GM12878 (cell line): ENCODE results near the gene STX1A. TPM values are rescaled to one million over a fixed set of nuclear protein-coding genes. Genes with fewer than 3 reads are reported as not detected.
A peak's percentile ranks its signal among the peaks of the same experiment; 100 is the strongest.

ENCODE experiments used
- ATAC-seq: fragments of 200-7000 bp; cut with Tn5 transposase; 3 replicates; pipeline ENCODE4 v1.9.1; 2020; ENCODE audit warnings: mild to moderate bottlenecking, moderate library complexity
- BruUV-seq: library from RNA; stranded (reverse); fragments of 400-500 nt; replicated peaks from 2 replicates; lab custom pipeline; 2021; lab: Mats Ljungman, UMichigan
- CTCF ChIA-PET: fragments of 300-600 bp; sonication (Branson Sonifier 250); formaldehyde crosslinking; extraction: SDS; loops from one replicate; lab custom pipeline; 2021; ENCODE audit warnings: inconsistent platforms; lab: Yijun Ruan, JAX
- POLR2A ChIA-PET: fragments of 350-600 bp; formaldehyde crosslinking; extraction: SDS; loops from one replicate; lab custom pipeline; 2021; ENCODE audit warnings: inconsistent platforms; lab: Charles Lee
- RAD21 ChIA-PET: fragments of 300-600 bp; sonication (Branson Sonifier 250); formaldehyde crosslinking; loops from one replicate; lab custom pipeline; 2023; ENCODE audit warnings: antibody characterized with exemption; ENCODE audit not compliant: unreplicated experiment; lab: Charles Lee
- SMC1A ChIA-PET: fragments of 300-600 bp; sonication (Branson Sonifier 250); formaldehyde crosslinking; loops from one replicate; lab custom pipeline; 2023; ENCODE audit not compliant: unreplicated experiment, uncharacterized antibody; lab: Charles Lee
- DNase-seq: peaks from one replicate; pipeline ENCODE4 v3.0.0-alpha.2; 2011; ENCODE audit warnings: low read depth, low spot score
- FAIRE-seq: peaks from 3 replicates; lab custom pipeline; 2011; peaks lifted over from hg19 to GRCh38; lab: Jason Lieb, UNC
- H2AFZ ChIP-seq: 2 replicates; pipeline ENCODE4 v1.6.0; 2011; ENCODE audit warnings: low read depth, low read length, control low read depth; ENCODE audit not compliant: control insufficient read depth
- H3K27ac ChIP-seq: 2 replicates; pipeline ENCODE4 v1.5.1; 2011; ENCODE audit warnings: control low read depth; ENCODE audit not compliant: control insufficient read depth, insufficient read depth
- H3K27me3 ChIP-seq, 2 experiments: replicated peaks in 1 of 2; 2 replicates each; pipeline versions ENCODE4 v1.6.0 to v1.6.1; 2011; ENCODE audit warnings: low read length in 1 of 2; ENCODE audit not compliant: control insufficient read depth in 2 of 2, insufficient read depth in 2 of 2
- H3K36me3 ChIP-seq, 2 experiments: 2 replicates each; pipeline ENCODE4 v1.5.1; 2011; ENCODE audit warnings: low read length in 1 of 2; ENCODE audit not compliant: control insufficient read depth in 2 of 2, insufficient read depth in 2 of 2
- H3K4me1 ChIP-seq: 2 replicates; pipeline ENCODE4 v1.6.1; 2011; ENCODE audit warnings: mild to moderate bottlenecking, low read length, moderate library complexity, mixed read lengths; ENCODE audit not compliant: control insufficient read depth, insufficient read depth
- H3K4me2 ChIP-seq: 2 replicates; pipeline ENCODE4 v1.6.0; 2011; ENCODE audit warnings: control low read depth; ENCODE audit not compliant: control insufficient read depth, insufficient read depth
- H3K4me3 ChIP-seq: fragments of 200-600 bp; sonication (generic); 2 replicates; pipeline ENCODE4 v1.5.1; 2016
- H3K79me2 ChIP-seq: 2 replicates; pipeline ENCODE4 v1.6.0; 2011; ENCODE audit warnings: low read length; ENCODE audit not compliant: control insufficient read depth, insufficient read depth
- H3K9ac ChIP-seq: 2 replicates; pipeline ENCODE4 v1.8.0; 2011; ENCODE audit warnings: low read length, control low read depth, mixed read lengths; ENCODE audit not compliant: control insufficient read depth, insufficient read depth
- H3K9me3 ChIP-seq: replicated peaks from 3 replicates; pipeline ENCODE4 v1.5.1; 2011; ENCODE audit warnings: mild to moderate bottlenecking, low read length; ENCODE audit not compliant: control insufficient read depth, insufficient read depth
- H4K20me1 ChIP-seq: 2 replicates; pipeline ENCODE4 v1.6.0; 2011; ENCODE audit not compliant: control insufficient read depth, insufficient read depth
- ATF7 ChIP-seq: fragments of 450-650 bp; IDR thresholded peaks from 2 replicates; pipeline ENCODE4 v1.6.1; 2016; ENCODE audit warnings: low read depth, mild to moderate bottlenecking
- FOXM1 ChIP-seq: IDR thresholded peaks from 2 replicates; pipeline ENCODE4 v1.6.1; 2012; ENCODE audit warnings: low read depth, mild to moderate bottlenecking, inconsistent platforms, low read length, moderate library complexity
- RUNX3 ChIP-seq: IDR thresholded peaks from 2 replicates; pipeline ENCODE4 v1.6.1; 2012; ENCODE audit warnings: low read length, inconsistent platforms
- STAT1 ChIP-seq: fragments of 450-650 bp; conservative IDR thresholded peaks from 2 replicates; pipeline ENCODE4 v1.6.1; 2014; ENCODE audit warnings: antibody characterized with exemption, mild to moderate bottlenecking
- YY1 ChIP-seq: IDR thresholded peaks from 2 replicates; pipeline ENCODE4 v1.6.1; 2011; ENCODE audit warnings: low read depth, mild to moderate bottlenecking, low read length
- WGBS: methylation state at CpG from one replicate; pipeline ENCODE4 v1.1.6; 2016; ENCODE audit warnings: low lambda C conversion rate; ENCODE audit not compliant: insufficient replicate concordance, insufficient coverage; ENCODE audit errors: missing lambda C conversion rate; 5-methylcytosine and 5-hydroxymethylcytosine counted together
- in situ Hi-C: fragments of 300-500 bp; cut with MboI; formaldehyde crosslinking; loops from 9 replicates; pipeline ENCODE4 v1.14.3; 2018; ENCODE audit warnings: mixed read lengths
- intact Hi-C: fragments of 100-400 bp; cut with micrococcal nuclease; formaldehyde crosslinking; loops from one replicate; pipeline ENCODE4 v1.14.2; 2022; ENCODE audit not compliant: unreplicated experiment
- polyA plus RNA-seq, 11 experiments: library from polyadenylated mRNA; depleted of rRNA in 4 of 11; unstranded in 6 of 11; stranded (reverse) in 5 of 11; fragments of >200 nt; fragmentation: Nextera tagmentation in 4 of 11; fragmentation: Illumina TruSeq in 1 of 11; extraction: Ambion mirVana in 4 of 11; extraction: Trizol in 1 of 11; gene quantifications; 1 replicate in 1 of 11; 2 replicates in 10 of 11; pipeline versions ENCODE4 v1.2.1 to v1.2.3, GENCODE V29; 2011 to 2016; ENCODE audit warnings: inconsistent platforms in 2 of 11, missing spikeins in 2 of 11, low read depth in 1 of 11
- total RNA-seq, 4 experiments: library from RNA; depleted of rRNA in 3 of 4; stranded (reverse); fragments of >200 nt in 3 of 4; fragmentation: Illumina TruSeq in 1 of 4; extraction: Trizol in 1 of 4; gene quantifications; 2 replicates each; pipeline versions ENCODE4 v1.2.1 to v1.2.3, GENCODE V29; 2013 to 2021

STX1A gene
- total and polyA plus RNA-seq, 10 of the 15 experiments (the other 5 are each of a cell fraction or from before 2014, with no cell fraction given) = 0.15 to 5.3 (median 2.5) TPM

DNA sequence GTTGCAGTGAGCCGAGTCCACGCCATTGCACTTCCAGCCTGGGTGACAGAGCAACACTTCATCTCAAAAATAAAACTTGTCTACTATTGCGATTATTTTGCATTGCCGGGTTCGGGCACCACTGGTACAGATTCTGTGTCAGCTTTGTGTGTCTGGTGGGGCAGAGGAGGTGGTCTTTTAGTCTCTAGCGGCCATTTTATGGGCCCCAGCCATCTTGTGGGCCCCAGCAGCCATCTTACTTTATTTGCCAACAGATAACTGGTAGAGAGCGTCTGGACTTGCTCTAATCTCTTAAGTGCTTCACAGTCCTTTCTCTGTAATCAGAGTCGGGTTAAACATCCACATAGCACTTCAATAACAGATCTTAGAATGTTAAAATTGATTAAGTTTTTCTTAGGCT is 31.2 kb downstream of the STX1A start:
- intact Hi-C loops = loop anchor here (10.0 kb wide), 1 partner anchor 163 kb away; the partner anchor contains the start of gene BAZ1B
- no peak for FAIRE-seq
- H3K27me3 ChIP-seq = no peaks in the 10 kb centered on the region
- peaks cover 7% of the 10 kb centered on the region for H3K4me1 ChIP-seq
- no peak overlapping the region for H3K27ac ChIP-seq
- no peak for ATAC-seq
- H3K4me2 ChIP-seq = no peak overlapping the region; the same call in 1 of the 2 replicates
- in situ Hi-C loops = no loop called here
- H3K79me2 ChIP-seq = peaks cover 24% of the 10 kb centered on the region
- H3K36me3 ChIP-seq = peaks cover 15% of the 10 kb centered on the region in 2 experiments
- H4K20me1 ChIP-seq = no peaks in the 10 kb centered on the region
- CTCF ChIA-PET = no interaction called here
- POLR2A ChIA-PET = interaction anchor here (0.6 kb wide), 1 partner anchor 70 kb away, joined by 3 read pairs; no protein-coding TSS in a partner anchor
- WGBS = 84% methylated on average over 8 of the region's 8 CpGs
- RAD21 ChIA-PET = no interaction called here
- SMC1A ChIA-PET = no interaction called here
- no peak overlapping the region for H2AFZ ChIP-seq
- H3K9ac ChIP-seq = no peak overlapping the region
- no peak for DNase-seq
- no TSS peak for BruUV-seq
- no peak overlapping the region for H3K4me3 ChIP-seq
- no peaks in the 10 kb centered on the region; the same call in 2 of the 3 replicates for H3K9me3 ChIP-seq
- peak; percentile 95 for TF ChIP-seq YY1
- no peak for TF ChIP-seq ATF7
- no peak for TF ChIP-seq STAT1
- TF ChIP-seq, all 136 proteins: peak for 1

DNA sequence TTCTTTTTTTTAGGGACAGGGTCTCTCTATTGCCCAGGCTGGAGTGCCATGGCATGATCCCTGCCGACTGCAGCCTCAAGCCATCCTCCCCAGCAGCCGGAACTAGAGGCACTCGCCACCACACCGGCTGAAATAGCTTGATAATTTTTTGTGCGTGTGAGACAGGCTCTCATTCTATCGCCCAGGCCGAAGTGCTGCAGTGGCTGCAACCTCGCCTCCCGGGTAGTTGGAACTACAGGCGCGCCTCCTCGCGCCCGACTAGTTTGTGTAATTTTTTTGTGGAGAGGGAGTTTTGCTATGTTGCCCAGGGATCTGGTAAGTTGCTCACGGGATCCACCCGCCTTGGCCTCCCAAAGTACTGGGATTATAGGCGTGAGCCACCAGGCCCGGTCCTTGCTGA is 34.2 kb downstream of the STX1A start:
- DNase-seq (no peak), FAIRE-seq (no peak), ATAC-seq (no peak)
- RAD21 ChIA-PET = no interaction called here
- SMC1A ChIA-PET = no interaction called here
- Histone ChIP-seq H3K79me2 (peaks cover 46% of the 10 kb centered on the region), H3K9ac (no peak overlapping the region), H3K27ac (no peak overlapping the region), H3K27me3 (no peaks in the 10 kb centered on the region), H3K4me2 (no peak overlapping the region; the same call in 1 of the 2 replicates), H3K9me3 (no peaks in the 10 kb centered on the region; the same call in 2 of the 3 replicates), H4K20me1 (no peaks in the 10 kb centered on the region; the same call in 1 of the 2 replicates), H3K4me1 (peaks cover 18% of the 10 kb centered on the region), H3K4me3 (no peak overlapping the region), H3K36me3 (peaks cover 4 to 9% of the 10 kb centered on the region in 2 experiments; a peak in 3 of 4 replicates), H2AFZ (no peak overlapping the region)
- POLR2A ChIA-PET = no interaction called here
- intact Hi-C loops = loop anchor here (10.0 kb wide), 1 partner anchor 161 kb away; the partner anchor contains the start of gene BAZ1B
- in situ Hi-C loops = no loop called here
- CTCF ChIA-PET = interaction anchor here (0.6 kb wide), 1 partner anchor 31 kb away, joined by 3 read pairs; no protein-coding TSS in a partner anchor
- BruUV-seq = TSS peak; percentile 46
- 98% methylated on average over 18 of the region's 18 CpGs for WGBS
- TF ChIP-seq RUNX3 = no peak
- no peak for TF ChIP-seq FOXM1
